Fibroblast of lung (primary cell): Measurements from ENCODE around the gene TLR4. TPM values are rescaled to one million over a fixed set of nuclear protein-coding genes. Genes with fewer than 3 reads are reported as not detected.

Experiments
- DNase-seq, 2 donors: peaks; one replicate each; pipeline versions ENCODE4 v3.0.0 to v3.0.0-alpha.2; 2010; ENCODE audit warnings: low read depth in 2 of 2
- H2AFZ ChIP-seq: 2 replicates; pipeline ENCODE4 v1.5.1; 2012; ENCODE audit warnings: low read length, control low read depth, inconsistent platforms
- H3K27ac ChIP-seq: 2 replicates; pipeline ENCODE4 v1.5.1; 2011; ENCODE audit warnings: low read length, control low read depth; ENCODE audit not compliant: insufficient read depth
- H3K27me3 ChIP-seq: 2 replicates; pipeline ENCODE4 v1.5.1; 2011; ENCODE audit warnings: mild to moderate bottlenecking, low read length; ENCODE audit not compliant: control insufficient read depth, insufficient read depth
- H3K36me3 ChIP-seq: 2 replicates; pipeline ENCODE4 v1.5.1; 2011; ENCODE audit warnings: low read length; ENCODE audit not compliant: control insufficient read depth, insufficient read depth
- H3K4me1 ChIP-seq: 2 replicates; pipeline ENCODE4 v1.5.1; 2011; ENCODE audit warnings: low read length; ENCODE audit not compliant: control insufficient read depth, insufficient read depth; ENCODE audit errors: extremely low read depth
- H3K4me2 ChIP-seq: 2 replicates; pipeline ENCODE4 v1.5.1; 2011; ENCODE audit warnings: low read length, control low read depth; ENCODE audit not compliant: insufficient read depth; ENCODE audit errors: extremely low read depth
- H3K4me3 ChIP-seq, 4 experiments: fragments of 200-600 bp in 1 of 4; sonication (generic) in 1 of 4; replicated peaks in 1 of 4; 2 replicates each; pipeline ENCODE4 v1.5.1; 2011 to 2016; ENCODE audit warnings: low read length in 4 of 4, low read depth in 3 of 4, mild to moderate bottlenecking in 3 of 4, control low read depth in 2 of 4, inconsistent platforms in 1 of 4, mixed read lengths in 1 of 4; ENCODE audit not compliant: insufficient read depth in 1 of 4; ENCODE audit errors: control extremely low read depth in 1 of 4
- H3K79me2 ChIP-seq: 2 replicates; pipeline ENCODE4 v1.5.1; 2012; ENCODE audit warnings: mild to moderate bottlenecking, low read length, inconsistent platforms; ENCODE audit not compliant: control insufficient read depth, insufficient read depth
- H3K9ac ChIP-seq: 2 replicates; pipeline ENCODE4 v1.5.1; 2011; ENCODE audit warnings: mild to moderate bottlenecking, low read length, control low read depth; ENCODE audit not compliant: insufficient read depth
- H3K9me3 ChIP-seq: 2 replicates; pipeline ENCODE4 v1.5.1; 2012; ENCODE audit warnings: low read depth, low read length; ENCODE audit not compliant: control insufficient read depth, insufficient read depth
- H4K20me1 ChIP-seq: 2 replicates; pipeline ENCODE4 v1.5.1; 2011; ENCODE audit warnings: low read length; ENCODE audit not compliant: control insufficient read depth, insufficient read depth; ENCODE audit errors: extremely low read depth
- EZH2 ChIP-seq: IDR thresholded peaks from 2 replicates; pipeline ENCODE4 v1.5.1; 2012; ENCODE audit warnings: low read length, control low read depth, mild to moderate bottlenecking; ENCODE audit errors: missing control alignments
- polyA minus RNA-seq: library from RNA; depleted of rRNA, polyadenylated mRNA; stranded (reverse); fragments of >200 nt; gene quantifications from 2 replicates; pipeline ENCODE4 v1.2.3, GENCODE V29; 2011; ENCODE audit warnings: low replicate concordance
- polyA plus RNA-seq, 2 donors: library from polyadenylated mRNA; depleted of rRNA in 1 of 2; stranded (reverse) in 1 of 2; unstranded in 1 of 2; fragments of >200 nt; gene quantifications; 2 replicates each; pipeline ENCODE4 v1.2.1, GENCODE V29; 2011 to 2012; ENCODE audit warnings: missing spikeins in 1 of 2
- total RNA-seq: library from RNA; depleted of rRNA; stranded (reverse); fragments of >200 nt; gene quantifications from 2 replicates; pipeline ENCODE4 v1.2.1, GENCODE V29; 2014
- TF ChIP-seq, protein P1 (sequence below), 2 donors: IDR thresholded peaks in 1 of 2; conservative IDR thresholded peaks in 1 of 2; 1 replicate in 1 of 2; 2 replicates in 1 of 2; pipeline ENCODE4 v1.5.1; 2011 to 2012; ENCODE audit warnings: low read length in 2 of 2, control low read depth in 1 of 2, inconsistent platforms in 1 of 2, low read depth in 1 of 2, mild to moderate bottlenecking in 1 of 2

The TLR4 gene
- 2.6 and 3.1 TPM in 2 replicates for total RNA-seq
- 1.0 and 2.2 TPM in 2 replicates for polyA plus RNA-seq
- polyA plus RNA-seq (2012), result 0.86 and 1.7 TPM in 2 replicates
- polyA minus RNA-seq, result 1.3 and 3.0 TPM in 2 replicates

DNA sequence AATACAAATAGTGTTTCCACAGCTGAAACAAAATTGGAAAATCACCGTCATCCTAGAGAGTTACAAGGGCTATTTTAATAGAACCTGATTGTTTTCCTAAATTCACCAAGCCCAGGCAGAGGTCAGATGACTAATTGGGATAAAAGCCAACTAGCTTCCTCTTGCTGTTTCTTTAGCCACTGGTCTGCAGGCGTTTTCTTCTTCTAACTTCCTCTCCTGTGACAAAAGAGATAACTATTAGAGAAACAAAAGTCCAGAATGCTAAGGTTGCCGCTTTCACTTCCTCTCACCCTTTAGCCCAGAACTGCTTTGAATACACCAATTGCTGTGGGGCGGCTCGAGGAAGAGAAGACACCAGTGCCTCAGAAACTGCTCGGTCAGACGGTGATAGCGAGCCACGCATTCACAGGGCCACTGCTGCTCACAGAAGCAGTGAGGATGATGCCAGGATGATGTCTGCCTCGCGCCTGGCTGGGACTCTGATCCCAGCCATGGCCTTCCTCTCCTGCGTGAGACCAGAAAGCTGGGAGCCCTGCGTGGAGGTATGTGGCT lies at the start of gene TLR4:
Gene TLR4, plus strand, starts transcription at position 380 of the 552 bp plus-strand sequence. Its CDS starts 70 bp downstream, at position 450.
- Histone ChIP-seq H3K4me3 (peak within 1 kb of the TSS; percentile 20 to 56 (median 28)), H4K20me1 (no peaks in the 10 kb centered on the region), H3K4me2 (peak within 1 kb of the TSS; percentile 78), H3K27ac (peak within 1 kb of the TSS; percentile 67), H3K9me3 (no peaks in the 10 kb centered on the region), H3K27me3 (no peaks in the 10 kb centered on the region), H3K4me1 (peaks cover 9% of the 10 kb centered on the region), H3K9ac (peak within 1 kb of the TSS; percentile 44), H2AFZ (peak within 1 kb of the TSS; percentile 92), H3K79me2 (no peaks in the 10 kb centered on the region), H3K36me3 (no peaks in the 10 kb centered on the region)
- no peak for TF ChIP-seq EZH2
- TF ChIP-seq, protein P1, sequence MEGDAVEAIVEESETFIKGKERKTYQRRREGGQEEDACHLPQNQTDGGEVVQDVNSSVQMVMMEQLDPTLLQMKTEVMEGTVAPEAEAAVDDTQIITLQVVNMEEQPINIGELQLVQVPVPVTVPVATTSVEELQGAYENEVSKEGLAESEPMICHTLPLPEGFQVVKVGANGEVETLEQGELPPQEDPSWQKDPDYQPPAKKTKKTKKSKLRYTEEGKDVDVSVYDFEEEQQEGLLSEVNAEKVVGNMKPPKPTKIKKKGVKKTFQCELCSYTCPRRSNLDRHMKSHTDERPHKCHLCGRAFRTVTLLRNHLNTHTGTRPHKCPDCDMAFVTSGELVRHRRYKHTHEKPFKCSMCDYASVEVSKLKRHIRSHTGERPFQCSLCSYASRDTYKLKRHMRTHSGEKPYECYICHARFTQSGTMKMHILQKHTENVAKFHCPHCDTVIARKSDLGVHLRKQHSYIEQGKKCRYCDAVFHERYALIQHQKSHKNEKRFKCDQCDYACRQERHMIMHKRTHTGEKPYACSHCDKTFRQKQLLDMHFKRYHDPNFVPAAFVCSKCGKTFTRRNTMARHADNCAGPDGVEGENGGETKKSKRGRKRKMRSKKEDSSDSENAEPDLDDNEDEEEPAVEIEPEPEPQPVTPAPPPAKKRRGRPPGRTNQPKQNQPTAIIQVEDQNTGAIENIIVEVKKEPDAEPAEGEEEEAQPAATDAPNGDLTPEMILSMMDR (conservative IDR thresholded peaks at IDR 0.05 in 1 of 2, IDR thresholded peaks at IDR 0.05 in 1 of 2; ENCODE audit: low read depth in 1 of 2, low read length in 2 of 2), result no peak
- DNase-seq, result peak; percentile 38 to 88

DNA sequence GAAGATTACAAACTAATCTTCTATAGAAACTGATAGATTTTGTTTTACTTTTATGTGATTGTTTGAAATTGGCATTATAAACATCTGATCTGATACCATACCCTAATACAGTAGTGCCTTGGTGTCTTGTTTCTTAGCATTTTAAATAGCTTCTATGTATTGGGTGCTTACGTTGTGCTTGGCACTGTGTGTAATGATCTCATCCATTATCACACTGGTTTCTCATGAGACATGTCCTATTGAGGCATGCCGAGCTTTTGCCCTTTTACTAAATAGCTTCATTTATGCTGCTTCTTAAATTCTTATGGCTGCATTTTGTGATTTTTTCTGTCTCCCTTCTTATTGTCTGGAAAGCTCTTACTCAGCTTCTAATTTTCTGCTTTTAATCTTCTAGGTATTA lies 48.2 kb upstream of the TLR4 start:
- Histone ChIP-seq H3K4me3 (no peak overlapping the region), H3K4me1 (no peaks in the 10 kb centered on the region), H4K20me1 (no peaks in the 10 kb centered on the region), H3K27me3 (no peaks in the 10 kb centered on the region), H3K4me2 (no peak overlapping the region), H3K36me3 (no peaks in the 10 kb centered on the region), H3K27ac (no peak overlapping the region), H3K9me3 (no peaks in the 10 kb centered on the region), H3K9ac (no peak overlapping the region), H2AFZ (no peak overlapping the region), H3K79me2 (no peaks in the 10 kb centered on the region)
- peak in 1 of 2 donors; percentile 50 for DNase-seq
- TF ChIP-seq, protein P1 (conservative IDR thresholded peaks at IDR 0.05 in 1 of 2, IDR thresholded peaks at IDR 0.05 in 1 of 2; ENCODE audit: low read depth in 1 of 2, low read length in 2 of 2), result no peak
- TF ChIP-seq EZH2, result no peak

DNA sequence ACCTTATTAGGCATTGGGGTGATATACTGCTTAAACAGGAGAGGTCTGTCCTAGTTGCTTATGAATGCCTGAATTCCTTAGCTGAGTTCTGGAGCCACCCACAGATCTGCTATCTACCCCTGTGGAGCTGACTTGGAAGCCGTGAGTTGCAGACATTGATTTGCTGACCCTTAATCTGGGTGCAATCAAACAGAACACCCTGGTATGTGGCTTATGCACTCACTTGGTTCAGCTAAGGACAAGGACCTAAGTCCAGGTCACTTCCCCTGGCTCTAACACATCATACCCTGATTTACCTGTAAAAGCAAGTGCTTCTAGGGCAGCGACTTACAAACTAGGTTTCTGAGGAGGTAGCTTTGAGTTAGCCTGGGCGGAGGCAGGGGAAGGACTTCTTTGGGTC lies 41.6 kb upstream of the TLR4 start:
- Histone ChIP-seq H3K9me3 (no peaks in the 10 kb centered on the region), H3K27me3 (no peaks in the 10 kb centered on the region), H3K27ac (no peak overlapping the region), H2AFZ (no peak overlapping the region), H3K36me3 (no peaks in the 10 kb centered on the region), H3K9ac (no peak overlapping the region), H4K20me1 (no peaks in the 10 kb centered on the region), H3K4me3 (no peak overlapping the region), H3K79me2 (no peaks in the 10 kb centered on the region), H3K4me2 (no peak overlapping the region), H3K4me1 (no peaks in the 10 kb centered on the region)
- no peak for DNase-seq
- TF ChIP-seq, protein P1 (conservative IDR thresholded peaks at IDR 0.05 in 1 of 2, IDR thresholded peaks at IDR 0.05 in 1 of 2; ENCODE audit: low read depth in 1 of 2, low read length in 2 of 2), result no peak
- TF ChIP-seq EZH2, result no peak
